ENCODE data around the gene PCK2.

- TF ChIP-seq CTCF (IDR thresholded peaks at IDR 0.05; ENCODE audit: insufficient read depth, low read length) (no peak), POLR2AphosphoS5 (IDR thresholded peaks at IDR 0.05; ENCODE audit: low read depth) (no peak)
Observed at GRCh38 chr14:24072881-24073877, 20.9 kb upstream of the PCK2 start.
